Inflammatory macrophage (primary cell): Measurements from ENCODE around the gene NLRP6.
A peak's percentile ranks its signal among the peaks of the same experiment; 100 is the strongest.
"Not testable (repeated sequence)": the region's sequence is repeated elsewhere in the genome, so short reads cannot be mapped to it uniquely, and the experiment has no call there.

Experiments used
- DNase-seq, 2 donors: peaks; one replicate each; pipeline ENCODE4 v3.0.0-alpha.2; 2020 to 2022

NLRP6 gene

DNA sequence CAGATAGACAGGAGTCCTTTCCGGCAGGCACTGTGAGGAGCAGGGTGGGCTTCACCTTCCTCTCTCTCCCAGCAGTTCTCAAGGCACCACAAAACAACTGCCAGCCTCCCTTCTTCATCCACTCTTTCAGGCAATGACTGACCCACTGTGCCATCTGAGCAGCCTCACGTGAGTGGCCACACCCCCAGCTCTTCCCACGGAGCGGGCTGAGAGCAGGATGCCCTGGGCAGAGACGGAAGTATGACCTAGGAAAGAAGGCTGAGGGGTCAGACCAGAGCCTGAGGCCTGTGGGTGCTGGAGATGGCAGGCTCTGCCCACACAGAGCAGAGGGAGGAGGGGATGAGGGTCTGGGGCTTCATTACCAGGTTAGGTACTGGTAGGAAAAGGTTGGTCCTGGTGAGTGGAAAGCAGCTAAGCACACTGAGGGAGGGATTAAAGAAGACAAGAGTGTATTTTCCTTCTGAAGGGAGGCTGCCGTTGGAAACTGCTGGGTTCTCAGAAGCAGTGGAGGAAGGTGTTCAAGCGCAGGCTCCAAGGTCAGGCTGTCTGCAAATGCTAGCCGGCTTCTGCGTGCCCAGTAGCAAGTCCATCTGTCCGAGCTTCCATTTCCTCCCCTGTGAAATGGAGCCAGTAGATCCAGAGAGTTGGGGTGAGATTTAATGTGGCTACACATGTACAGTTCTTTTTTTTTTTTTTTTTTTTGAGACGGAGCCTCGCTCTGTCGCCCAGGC lies 4.6 kb downstream of the NLRP6 start:
- no peak for DNase-seq

DNA sequence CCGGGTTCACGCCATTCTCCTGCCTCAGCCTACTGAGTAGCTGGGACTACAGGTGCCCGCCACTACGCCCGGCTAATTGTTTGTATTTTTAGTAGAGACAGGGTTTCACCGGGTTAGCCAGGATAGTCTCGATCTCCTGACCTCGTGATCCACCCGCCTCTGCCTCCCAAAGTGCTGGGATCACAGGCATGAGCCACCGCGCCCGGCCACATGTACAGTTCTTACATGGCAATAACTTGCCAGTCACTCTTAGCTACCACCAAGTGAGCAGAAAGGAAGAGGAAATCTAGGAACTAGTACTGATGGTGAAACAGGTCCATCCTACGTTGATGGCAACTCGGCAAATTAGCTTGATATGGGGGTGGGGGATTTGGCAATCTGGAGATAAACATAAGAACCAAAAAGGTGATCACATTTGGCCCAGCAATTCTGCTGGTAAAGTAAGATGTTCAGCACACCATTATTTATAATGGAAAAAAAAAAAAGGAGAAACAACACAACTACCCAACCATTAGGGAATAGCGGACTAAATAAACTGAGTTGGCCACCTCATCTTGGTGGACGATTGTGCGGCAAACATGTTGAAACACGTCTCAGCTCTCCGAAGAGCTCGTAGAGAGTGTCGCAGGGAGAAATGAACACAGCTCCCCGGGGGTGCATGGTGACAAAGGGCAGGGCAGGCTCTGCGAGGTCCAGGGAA lies 5.3 kb downstream of the NLRP6 start:
- DNase-seq = peak; percentile 19 to 23

DNA sequence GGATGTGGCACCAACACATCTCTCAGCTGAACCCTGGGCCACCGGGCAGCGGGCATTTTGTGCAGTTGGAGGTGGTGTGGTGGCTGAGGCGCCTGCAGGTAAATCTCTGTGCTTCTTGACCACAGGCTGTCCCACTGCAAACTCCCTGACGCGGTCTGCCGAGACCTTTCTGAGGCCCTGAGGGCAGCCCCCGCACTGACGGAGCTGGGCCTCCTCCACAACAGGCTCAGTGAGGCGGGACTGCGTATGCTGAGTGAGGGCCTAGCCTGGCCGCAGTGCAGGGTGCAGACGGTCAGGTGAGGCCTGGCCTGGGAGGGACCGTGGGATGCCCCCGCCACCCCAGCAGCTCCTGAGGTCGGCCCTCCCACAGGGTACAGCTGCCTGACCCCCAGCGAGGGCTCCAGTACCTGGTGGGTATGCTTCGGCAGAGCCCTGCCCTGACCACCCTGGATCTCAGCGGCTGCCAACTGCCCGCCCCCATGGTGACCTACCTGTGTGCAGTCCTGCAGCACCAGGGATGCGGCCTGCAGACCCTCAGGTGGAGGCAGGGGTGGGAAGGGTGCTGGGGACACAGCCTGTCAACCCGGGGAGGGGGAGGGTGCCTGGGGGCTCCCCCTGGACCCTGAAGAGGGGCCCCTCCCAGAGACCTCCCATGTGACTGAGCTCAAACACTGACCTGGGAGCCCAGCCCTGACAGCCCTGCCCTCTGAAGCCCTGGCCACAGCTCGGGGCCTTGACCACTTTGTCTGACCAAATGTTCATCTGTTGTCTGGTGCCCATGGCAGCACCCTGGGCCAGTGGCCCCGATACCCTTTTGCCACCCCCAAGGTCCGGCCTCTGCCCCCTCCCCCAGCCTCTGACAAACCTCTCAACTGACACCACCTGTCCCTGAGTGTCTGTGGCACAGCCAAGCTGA lies 6.2 kb downstream of the NLRP6 start:
- DNase-seq = no peak

DNA sequence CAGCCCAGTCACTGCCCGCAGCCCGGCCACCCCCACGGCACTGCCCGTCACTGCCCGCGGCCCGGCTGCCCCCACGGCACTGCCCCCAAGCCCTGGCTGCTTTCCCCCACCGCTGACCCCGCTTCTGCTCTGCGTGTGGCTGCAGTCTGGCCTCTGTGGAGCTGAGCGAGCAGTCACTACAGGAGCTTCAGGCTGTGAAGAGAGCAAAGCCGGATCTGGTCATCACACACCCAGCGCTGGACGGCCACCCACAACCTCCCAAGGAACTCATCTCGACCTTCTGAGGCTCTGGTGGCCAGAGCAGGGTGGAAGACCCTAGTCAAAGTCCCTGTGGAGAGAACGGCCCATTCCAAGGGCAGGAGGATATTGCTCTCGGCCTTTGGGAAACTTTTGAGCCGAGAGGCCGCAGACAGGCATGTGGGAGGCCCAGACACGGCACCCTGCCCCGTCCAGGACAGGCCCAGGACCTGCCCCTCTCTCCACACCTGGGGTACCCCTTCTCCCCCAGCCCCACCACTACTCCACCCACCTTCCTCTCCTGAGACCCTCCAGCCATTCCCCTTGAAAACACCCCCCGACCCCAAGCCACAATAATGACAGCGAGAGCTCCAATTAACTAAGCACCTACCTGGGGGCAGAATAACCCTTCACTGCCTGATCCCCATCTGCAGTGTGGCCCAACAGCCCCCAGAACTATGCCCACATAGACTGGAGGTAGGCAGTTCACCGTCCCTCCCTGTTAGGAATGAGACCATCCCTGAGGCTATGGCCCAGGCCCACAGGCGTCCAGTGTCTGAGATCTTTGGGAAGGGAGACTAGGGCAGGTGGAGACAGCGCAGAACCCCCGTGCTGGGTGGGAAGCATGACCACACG lies 7.0 kb downstream of the NLRP6 start:
- DNase-seq = no peak

DNA sequence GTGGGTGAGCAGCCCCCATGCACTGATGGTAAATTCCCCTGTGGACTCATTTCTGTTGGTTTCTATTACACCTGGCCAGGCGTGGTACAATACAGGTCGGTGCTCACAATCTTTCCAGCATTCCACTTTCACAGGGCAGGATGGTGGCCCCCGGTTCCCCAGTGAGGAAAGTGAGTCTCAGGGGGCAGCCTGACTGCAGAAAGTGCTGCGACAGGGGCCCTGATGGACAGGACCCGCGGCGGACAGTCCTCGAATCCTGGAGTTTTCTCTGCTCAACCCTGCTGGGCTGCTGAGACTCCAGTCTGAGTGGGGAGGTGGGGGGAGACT lies 7.7 kb downstream of the NLRP6 start:
- no peak for DNase-seq

DNA sequence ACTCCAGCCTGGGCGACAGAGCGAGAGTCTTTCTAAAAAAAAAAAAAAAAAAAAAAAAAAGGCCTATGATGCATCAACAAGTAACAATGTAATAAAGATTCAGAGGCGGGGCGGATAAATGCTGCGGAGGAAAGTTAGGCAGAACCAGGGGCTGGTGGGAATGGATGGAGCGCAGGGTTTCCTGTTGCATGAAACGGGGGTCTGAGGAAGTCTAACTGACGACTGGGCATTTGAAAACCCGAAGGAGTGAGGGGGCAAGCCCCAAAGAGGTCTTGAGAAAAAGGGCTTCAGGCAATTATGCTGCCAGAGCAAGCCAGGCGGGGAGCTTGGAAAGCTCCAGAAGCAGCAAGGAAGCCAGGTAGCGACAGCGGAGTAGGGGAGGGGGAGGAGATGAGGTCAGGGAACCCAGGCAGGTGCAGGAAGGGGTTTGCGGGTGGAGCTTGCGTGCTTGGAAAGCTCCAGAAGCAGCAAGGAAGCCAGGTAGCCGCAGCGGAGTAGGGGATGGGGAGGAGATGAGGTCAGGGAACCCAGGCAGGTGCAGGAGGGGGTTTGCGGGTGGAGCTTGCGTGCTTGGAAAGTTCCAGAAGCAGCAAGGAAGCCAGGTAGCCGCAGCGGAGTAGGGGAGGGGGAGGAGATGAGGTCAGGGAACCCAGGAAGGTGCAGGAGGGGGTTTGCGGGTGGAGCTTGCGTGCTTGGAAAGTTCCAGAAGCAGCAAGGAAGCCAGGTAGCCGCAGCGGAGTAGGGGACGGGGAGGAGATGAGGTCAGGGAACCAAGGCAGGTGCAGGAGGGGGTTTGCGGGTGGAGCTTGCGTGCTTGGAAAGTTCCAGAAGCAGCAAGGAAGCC lies 9.0 kb downstream of the NLRP6 start:
- not testable (repeated sequence) for DNase-seq

DNA sequence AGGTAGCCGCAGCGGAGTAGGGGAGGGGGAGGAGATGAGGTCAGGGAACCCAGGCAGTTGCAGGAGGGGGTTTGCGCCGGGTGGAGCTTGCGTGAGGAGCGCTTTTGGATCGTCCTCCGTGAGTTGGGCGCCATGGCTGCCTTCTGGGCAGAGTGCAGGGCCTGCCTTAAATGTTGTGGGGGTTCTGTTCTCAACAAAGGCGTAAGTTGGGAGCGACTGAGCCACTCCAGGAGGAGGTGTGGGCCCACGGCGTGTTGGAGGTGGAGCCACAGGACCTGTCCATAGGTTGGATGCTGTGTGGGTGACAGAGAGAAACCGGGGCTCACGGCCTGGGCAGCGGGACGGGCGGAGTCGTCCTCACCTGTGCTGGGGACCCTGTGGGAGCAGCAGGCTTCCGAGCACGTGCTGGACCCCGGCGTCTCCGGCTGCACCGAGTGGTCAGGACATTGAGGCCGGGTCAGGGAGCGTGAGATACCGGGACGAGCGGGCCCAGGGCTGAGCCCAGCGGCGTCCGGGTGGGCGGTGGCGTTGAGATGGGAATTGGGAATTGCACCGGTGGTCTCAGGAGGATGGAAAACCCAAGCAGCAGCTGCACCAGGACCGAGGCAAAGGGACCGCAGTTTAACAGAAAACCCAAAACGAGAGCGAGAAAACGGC lies 9.7 kb downstream of the NLRP6 start:
- no peak for DNase-seq

DNA sequence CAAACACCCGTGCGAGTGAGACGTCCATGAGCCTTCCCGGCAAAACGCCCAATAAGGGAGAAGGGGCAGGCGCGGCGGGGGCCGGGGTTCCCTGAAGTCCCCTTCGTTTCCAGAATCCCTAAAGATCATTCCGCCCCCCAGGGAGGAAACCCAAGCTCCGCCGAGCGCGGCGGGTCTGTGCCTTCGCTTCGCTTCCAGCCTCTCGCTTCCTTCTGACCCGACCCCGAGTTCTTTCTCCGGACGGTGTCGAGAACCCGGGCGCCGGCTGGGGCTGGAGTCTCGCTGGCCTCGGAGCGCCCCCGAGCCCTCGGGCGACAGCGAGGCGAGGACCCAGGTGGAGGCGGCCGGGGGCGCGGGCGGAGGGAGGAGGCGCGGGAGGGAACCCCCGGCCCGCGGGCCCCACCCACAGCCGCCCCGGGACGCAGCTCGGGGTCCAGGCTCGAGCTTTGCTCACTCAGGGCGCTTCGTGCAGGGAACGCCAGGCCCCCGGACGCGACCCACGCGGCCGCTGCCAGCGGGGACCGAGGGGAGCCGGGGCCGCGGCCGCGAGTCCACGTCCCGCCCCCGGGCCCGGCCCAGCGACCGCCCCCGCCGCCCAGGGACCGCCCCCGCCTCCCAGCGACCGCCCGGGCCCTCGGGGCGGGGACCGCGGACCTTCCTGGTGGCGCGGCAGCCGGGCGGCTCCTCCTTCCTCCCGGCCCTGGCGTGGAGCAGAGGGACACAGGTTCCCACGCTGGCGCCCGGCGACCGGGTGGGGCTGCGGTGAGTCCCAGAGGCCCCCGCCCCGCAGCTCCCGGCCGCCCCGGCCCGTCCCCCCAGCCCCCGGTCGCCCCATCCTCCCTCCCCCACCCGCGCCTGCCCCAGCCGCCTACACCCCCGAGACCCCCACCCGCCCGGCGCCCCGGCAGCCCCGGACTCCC lies 10.5 kb downstream of the NLRP6 start, which contains the start of gene PGGHG:
Gene PGGHG, plus strand, starts transcription at position 649 of the 920 bp plus-strand sequence. CDS start 691 bp downstream, outside the sequence.
- DNase-seq = peak; percentile 13 to 43

DNA sequence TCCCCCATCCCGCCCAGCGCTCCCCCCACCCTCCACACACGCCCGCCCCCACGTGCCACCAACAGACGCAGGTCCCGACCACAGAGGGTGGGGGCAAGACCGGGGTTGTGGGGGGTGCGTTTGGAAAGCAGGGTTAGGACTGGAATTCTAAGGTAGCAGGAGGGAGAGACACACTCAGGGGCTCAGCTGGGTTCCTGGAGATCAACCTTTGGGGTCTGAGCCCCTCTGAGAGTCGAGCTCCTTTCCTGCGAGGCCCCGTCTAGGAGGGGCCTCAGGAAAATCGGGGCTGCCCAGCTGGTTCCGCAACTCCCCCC lies 11.1 kb downstream of the NLRP6 start:
- no peak for DNase-seq

DNA sequence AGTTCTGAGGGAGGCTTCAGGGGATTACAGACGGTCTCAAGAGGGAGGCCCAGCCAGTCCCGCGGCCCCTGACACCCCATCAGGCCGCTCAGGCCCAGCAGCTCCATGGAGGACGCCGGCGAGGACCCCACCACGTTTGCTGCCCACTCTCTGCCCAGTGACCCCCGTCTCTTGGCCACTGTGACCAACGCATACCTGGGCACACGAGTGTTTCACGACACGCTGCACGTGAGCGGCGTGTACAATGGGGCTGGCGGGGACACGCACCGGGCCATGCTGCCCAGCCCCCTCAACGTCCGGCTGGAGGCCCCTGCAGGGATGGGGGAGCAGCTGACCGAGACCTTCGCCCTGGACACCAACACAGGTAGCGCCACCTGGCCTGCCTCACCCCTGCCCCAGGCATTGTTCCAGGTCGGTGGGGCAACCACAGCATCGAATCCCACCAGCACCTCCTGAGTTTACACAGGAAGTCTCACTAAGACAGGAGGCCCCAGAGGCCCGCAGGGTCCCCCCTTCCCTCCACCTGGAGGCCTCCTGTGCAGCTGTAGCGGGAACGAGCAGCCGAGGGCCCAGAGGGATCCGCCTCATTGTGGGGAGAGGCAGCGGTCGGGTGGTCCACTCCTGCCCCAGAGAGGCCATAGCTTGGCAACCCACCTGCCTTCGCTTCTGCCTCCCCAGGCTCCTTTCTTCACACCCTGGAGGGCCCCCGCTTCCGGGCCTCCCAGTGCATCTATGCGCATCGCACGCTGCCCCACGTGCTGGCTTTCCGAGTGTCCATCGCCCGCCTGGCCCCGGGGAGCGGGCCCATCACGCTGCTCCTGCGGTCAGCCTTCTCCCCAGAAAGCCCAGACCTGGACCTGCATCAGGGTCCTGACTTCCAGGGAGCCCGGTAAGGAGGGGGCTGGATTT lies 11.8 kb downstream of the NLRP6 start:
- DNase-seq = no peak

DNA sequence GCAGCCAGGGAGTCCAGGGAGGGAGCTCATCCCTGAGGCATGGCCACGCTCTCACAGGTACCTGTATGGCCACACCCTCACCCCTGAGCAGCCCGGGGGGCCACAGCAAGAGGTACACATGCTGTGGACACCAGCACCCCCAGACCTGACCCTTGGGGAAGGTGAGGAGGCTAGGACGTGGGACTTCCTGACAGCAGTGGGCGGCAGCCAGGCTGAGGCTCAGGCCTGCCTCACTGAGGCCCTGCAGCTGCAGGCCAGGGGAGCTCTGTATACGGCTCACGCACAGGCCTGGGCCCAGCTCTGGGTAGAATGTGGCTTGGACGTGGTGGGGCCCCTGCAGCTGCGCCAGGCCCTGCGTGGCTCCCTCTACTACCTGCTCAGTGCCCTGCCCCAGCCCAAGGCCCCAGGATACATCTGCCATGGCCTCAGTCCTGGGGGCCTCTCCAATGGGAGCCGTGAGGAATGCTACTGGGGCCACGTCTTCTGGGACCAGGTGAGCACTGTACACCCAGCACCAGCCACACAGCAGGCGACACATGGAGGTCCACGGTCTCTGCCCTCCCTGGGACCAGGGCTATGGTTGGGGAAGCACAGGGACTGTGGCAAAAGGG lies 12.5 kb downstream of the NLRP6 start:
- no peak for DNase-seq

DNA sequence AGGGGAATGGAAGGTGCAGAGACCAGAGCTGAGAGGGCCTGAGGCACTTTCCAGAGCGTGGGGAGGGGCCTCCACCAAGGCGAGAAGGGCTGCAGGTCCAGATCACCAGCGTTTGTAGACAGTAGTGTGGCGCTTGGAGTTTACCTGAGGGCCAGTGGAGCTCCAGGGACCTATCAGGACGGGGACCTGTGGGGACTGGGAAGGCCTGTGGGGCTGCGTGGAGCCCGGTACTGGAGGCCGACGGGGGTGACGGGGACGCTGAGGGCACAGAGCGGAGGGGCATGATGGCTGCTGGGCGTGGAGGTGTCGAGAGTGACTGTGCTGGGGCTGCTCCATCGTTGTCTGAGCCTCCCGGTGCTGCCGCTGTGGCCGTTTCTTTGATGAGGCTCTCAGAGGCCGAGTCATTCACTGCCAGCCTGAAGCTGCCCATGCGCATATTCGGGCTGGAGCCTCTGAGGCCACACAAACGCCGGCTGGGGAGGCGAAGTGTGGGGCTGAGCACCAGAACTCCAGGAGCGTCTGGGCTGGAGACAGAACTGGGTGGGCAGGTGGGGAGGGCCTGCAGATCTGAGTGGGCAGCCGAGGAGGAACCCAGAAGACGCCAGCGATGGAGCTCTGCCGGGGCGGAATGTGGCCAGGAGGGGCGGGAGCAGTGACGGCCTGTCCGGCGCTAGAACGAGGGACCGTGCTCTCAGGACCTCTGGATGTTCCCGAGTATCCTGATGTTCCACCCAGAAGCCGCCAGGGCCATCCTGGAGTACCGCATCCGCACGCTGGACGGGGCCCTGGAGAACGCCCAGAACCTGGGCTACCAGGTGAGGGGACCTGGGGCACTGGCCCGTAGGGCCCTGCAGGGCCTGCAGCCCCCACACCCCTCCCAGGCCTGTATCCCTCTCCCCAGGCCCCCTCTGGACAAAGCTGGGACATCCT lies 13.3 kb downstream of the NLRP6 start:
- DNase-seq = no peak

DNA sequence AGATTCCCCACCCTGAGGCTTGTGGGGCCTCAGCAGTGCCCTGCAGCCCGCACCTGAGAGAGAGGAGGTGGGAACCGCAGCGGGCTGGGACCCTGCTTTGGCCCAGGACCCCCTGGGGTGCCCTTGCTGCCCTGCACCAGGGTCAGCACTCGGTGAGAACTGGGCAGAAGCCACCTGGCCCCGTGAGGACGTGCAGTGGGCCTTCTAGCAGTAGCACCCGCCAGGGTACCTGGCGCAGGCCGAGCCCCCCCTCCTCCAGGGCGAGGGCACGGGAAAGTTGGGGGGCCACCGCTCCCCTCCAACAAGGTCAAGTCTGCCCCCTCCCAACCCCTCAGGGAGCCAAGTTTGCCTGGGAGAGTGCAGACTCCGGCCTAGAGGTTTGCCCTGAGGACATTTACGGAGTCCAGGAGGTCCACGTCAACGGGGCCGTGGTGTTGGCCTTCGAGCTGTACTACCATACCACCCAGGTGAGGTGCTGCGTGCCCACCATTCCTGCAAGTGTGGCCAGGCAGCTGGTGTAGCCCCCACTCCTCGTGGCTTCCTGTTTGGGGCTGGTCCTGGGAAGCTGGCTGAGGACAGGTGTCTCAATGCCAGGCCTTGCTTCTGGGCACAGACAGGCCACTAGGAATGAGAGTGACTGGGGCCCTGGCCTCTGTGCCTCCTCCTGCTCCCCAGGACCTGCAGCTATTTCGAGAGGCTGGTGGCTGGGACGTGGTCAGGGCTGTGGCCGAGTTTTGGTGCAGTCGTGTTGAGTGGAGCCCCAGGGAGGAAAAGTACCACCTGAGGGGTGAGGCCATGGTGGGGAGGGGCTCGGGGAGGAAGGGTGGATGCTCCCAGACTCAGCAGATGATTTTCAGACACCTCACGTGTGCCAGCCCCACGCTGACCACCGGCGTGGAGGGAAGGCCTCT lies 14.3 kb downstream of the NLRP6 start:
- no peak for DNase-seq

DNA sequence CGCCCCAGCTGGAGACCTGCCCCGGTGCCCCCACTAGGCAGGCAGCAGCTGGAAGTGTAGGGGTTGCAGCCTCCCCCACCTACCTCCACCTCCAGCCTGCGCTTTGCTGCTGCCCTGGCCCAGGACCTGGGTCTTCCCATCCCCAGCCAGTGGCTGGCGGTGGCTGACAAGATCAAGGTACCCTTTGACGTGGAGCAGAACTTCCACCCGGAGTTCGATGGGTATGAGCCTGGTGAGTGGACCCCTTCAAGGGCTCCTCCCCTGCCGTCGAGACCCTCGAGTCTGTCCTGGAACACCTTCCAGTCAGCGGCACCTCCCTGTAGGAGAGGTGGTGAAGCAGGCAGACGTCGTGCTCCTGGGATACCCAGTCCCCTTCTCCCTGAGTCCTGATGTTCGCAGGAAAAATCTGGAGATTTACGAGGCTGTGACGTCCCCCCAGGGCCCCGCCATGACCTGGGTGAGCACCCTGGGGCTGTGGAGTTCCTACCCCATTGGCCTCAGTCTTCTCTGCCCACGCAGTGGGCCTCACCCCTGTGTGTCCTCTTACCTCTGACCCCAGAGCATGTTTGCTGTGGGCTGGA lies 15.2 kb downstream of the NLRP6 start:
- DNase-seq = no peak

DNA sequence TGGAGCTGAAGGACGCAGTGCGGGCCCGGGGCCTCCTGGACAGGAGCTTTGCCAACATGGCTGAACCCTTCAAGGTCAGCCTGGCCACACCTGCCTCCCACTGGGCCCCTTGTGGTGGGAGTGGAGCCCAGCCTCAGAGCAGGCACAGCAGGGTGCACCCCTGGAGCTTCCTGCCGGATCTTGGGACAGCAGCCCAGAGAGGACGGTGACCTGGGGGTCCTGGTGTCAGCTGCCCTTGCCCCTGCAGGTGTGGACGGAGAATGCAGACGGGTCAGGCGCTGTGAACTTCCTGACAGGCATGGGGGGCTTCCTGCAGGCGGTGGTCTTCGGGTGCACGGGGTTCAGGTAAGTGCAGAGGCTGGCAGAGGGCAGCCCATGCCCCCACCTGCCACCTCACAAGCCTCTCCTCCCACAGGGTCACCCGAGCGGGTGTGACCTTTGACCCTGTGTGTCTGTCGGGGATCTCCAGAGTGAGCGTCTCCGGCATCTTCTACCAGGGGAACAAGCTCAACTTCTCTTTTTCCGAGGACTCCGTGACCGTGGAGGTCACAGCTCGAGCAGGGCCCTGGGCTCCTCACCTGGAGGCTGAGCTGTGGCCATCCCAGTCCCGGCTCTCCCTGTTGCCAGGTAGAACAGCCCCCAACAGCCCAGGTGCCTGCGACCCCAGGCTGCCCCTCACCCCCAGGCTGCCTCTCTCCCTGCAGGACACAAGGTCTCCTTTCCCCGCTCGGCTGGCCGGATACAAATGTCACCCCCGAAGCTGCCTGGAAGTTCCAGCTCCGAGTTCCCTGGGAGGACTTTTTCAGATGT lies 15.8 kb downstream of the NLRP6 start:
- peak in 1 of 2 donors; percentile 5 for DNase-seq
